ENCODE measurements around the gene CTDSP2.

The CTDSP2 gene

DNA sequence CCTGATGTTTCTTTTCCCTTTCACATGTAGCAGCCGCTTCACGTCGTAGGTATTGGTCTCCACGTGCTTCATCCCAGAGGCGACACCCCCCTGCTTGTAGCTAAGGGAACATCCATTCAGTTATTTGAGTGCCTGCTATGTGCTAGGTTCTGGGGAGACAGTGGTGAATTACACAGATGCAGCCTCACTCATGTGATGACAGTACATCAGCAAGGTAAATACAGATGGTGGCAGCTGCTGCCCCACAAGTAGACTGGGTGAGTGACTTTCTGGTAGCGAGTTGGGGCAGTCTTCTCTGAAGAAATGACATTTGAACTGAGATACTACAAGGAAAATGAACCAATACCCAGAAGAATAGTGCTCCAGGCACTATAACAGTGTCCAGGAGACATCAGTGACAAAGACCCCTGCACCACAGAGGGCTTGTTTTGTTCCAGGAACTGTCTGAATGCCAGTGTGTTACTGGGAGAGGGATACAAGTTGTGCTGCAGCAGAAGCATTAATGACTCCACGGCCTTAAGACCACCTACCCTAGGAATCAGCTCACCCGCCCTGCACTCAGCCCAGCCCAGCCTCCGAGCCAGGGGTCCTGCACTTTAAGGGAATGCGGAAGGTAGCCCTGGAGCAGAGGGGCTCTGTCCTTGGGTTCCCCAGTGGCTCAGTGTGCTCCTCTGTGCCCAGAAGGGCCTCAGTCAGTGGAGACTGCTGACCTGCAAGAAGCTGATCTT lies 35.3 kb downstream of the CTDSP2 start:
- no peak for DNase-seq
- TF ChIP-seq, protein P1, sequence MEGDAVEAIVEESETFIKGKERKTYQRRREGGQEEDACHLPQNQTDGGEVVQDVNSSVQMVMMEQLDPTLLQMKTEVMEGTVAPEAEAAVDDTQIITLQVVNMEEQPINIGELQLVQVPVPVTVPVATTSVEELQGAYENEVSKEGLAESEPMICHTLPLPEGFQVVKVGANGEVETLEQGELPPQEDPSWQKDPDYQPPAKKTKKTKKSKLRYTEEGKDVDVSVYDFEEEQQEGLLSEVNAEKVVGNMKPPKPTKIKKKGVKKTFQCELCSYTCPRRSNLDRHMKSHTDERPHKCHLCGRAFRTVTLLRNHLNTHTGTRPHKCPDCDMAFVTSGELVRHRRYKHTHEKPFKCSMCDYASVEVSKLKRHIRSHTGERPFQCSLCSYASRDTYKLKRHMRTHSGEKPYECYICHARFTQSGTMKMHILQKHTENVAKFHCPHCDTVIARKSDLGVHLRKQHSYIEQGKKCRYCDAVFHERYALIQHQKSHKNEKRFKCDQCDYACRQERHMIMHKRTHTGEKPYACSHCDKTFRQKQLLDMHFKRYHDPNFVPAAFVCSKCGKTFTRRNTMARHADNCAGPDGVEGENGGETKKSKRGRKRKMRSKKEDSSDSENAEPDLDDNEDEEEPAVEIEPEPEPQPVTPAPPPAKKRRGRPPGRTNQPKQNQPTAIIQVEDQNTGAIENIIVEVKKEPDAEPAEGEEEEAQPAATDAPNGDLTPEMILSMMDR (IDR thresholded peaks at IDR 0.05): no peak

GRCh38 chr12:57810450-57810849 lies 36.1 kb downstream of the CTDSP2 start:
- Mint-ChIP-seq H3K27ac (no peak overlapping the region), H3K4me1 (no peaks in the 10 kb centered on the region), H3K27me3 (ENCODE audit: low read depth, poor library complexity) (peaks cover 3% of the 10 kb centered on the region), H3K4me3 (no peak overlapping the region), H3K9me3 (no peaks in the 10 kb centered on the region), H3K36me3 (ENCODE audit: low read depth) (peaks cover 25% of the 10 kb centered on the region)
- DNase-seq: no peak
- TF ChIP-seq, protein P1 (IDR thresholded peaks at IDR 0.05): no peak

More for the DNA sequence above, 35.3 kb downstream of the CTDSP2 start:
- H3K36me3 Mint-ChIP-seq (ENCODE audit: low read depth): peaks cover 23% of the 10 kb centered on the region
- no peaks in the 10 kb centered on the region for H3K9me3 Mint-ChIP-seq
- no peak overlapping the region for H3K4me3 Mint-ChIP-seq
- H3K4me1 Mint-ChIP-seq: no peaks in the 10 kb centered on the region
- H3K27ac Mint-ChIP-seq: no peak overlapping the region
- H3K27me3 Mint-ChIP-seq (ENCODE audit: low read depth, poor library complexity): peaks cover 3% of the 10 kb centered on the region

DNA sequence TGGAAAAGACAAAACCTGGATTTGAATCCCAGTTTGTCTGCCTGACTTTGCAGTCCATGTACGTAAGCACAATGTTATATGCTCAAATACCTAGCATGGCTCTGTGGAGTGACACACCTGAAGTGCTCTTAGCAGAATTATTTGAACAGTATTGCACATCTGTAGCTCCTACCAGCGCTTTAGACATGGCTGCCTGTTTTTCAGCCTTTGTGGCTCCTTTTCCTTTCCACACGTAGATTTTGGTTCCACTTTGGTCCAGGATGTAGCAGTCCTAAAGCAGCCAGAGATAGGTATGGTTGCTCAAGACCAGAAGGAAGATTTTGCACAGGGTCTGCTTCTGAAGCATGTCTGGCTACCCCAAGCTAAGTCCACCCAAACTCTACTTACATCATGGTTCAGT lies 37.1 kb downstream of the CTDSP2 start:
- DNase-seq: no peak
- no peak overlapping the region for H3K4me3 Mint-ChIP-seq
- no peaks in the 10 kb centered on the region for H3K4me1 Mint-ChIP-seq
- peaks cover 3% of the 10 kb centered on the region for H3K27me3 Mint-ChIP-seq (ENCODE audit: low read depth, poor library complexity)
- H3K36me3 Mint-ChIP-seq (ENCODE audit: low read depth): peaks cover 32% of the 10 kb centered on the region
- TF ChIP-seq, protein P1 (IDR thresholded peaks at IDR 0.05): no peak
- H3K9me3 Mint-ChIP-seq: no peaks in the 10 kb centered on the region
- H3K27ac Mint-ChIP-seq: no peak overlapping the region

DNA sequence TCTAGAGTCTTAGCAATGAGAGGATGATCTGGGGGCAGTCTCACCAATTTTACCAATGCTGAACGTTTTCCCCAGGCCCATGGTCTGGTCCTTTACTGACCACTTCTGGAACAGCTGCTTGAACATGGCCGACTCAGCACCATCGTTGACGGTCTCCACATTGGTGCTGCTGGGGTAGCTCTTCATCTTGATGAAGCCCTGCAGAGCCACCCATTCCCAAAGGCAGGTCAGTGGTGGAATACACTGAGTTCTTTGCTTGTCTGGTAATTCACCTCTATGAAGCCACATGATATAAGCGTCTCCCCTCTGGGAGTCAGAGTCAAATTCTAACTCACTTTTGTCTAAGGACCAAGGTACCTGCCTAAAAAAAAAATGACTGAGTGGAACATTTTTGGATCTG lies 38.2 kb downstream of the CTDSP2 start:
- Mint-ChIP-seq H3K4me1 (no peaks in the 10 kb centered on the region), H3K36me3 (ENCODE audit: low read depth) (peaks cover 36% of the 10 kb centered on the region), H3K9me3 (no peaks in the 10 kb centered on the region), H3K27ac (no peak overlapping the region), H3K27me3 (ENCODE audit: low read depth, poor library complexity) (peaks cover 3% of the 10 kb centered on the region), H3K4me3 (no peak overlapping the region)
- no peak for DNase-seq
- TF ChIP-seq, protein P1 (IDR thresholded peaks at IDR 0.05): no peak

- Mint-ChIP-seq H3K4me1 (no peaks in the 10 kb centered on the region), H3K27ac (no peak overlapping the region), H3K36me3 (ENCODE audit: low read depth) (peaks cover 36% of the 10 kb centered on the region), H3K4me3 (no peak overlapping the region), H3K9me3 (no peaks in the 10 kb centered on the region), H3K27me3 (ENCODE audit: low read depth, poor library complexity) (peaks cover 3% of the 10 kb centered on the region)
- DNase-seq: no peak
- TF ChIP-seq, protein P1 (IDR thresholded peaks at IDR 0.05): no peak
These were observed 39.2 kb downstream of the CTDSP2 start for GRCh38 chr12:57807285-57807684.

GRCh38 chr12:57806677-57807076 lies 39.9 kb downstream of the CTDSP2 start:
- H3K4me1 Mint-ChIP-seq: no peaks in the 10 kb centered on the region
- H3K27me3 Mint-ChIP-seq (ENCODE audit: low read depth, poor library complexity): peaks cover 3% of the 10 kb centered on the region
- no peak for DNase-seq
- TF ChIP-seq, protein P1 (IDR thresholded peaks at IDR 0.05): no peak
- no peak overlapping the region for H3K4me3 Mint-ChIP-seq
- no peaks in the 10 kb centered on the region for H3K9me3 Mint-ChIP-seq
- H3K36me3 Mint-ChIP-seq (ENCODE audit: low read depth): peaks cover 36% of the 10 kb centered on the region
- H3K27ac Mint-ChIP-seq: no peak overlapping the region
